K562 (cell line): ENCODE data around the gene ALG12. TPM values are rescaled to one million over a fixed set of nuclear protein-coding genes. Genes with fewer than 3 reads are reported as not detected.
A peak's percentile ranks its signal among the peaks of the same experiment; 100 is the strongest.

Source experiments
- ARID1B ChIP-seq: fragments of 450-650 bp; IDR thresholded peaks from 2 replicates; pipeline ENCODE4 v1.6.1; 2016; ENCODE audit warnings: antibody characterized with exemption, mild to moderate bottlenecking, inconsistent platforms
- ATF7 ChIP-seq: fragments of 450-650 bp; IDR thresholded peaks from 2 replicates; pipeline ENCODE4 v1.7.1; 2014; ENCODE audit warnings: mild to moderate bottlenecking, moderate library complexity
- CUX1 ChIP-seq: fragments of 200-800 bp; sonication (Bioruptor generic); IDR thresholded peaks from 2 replicates; pipeline ENCODE4 v1.6.1; 2016; ENCODE audit warnings: missing genetic modification characterization, missing compliant biosample characterization
- DDX20 ChIP-seq: fragments of 450-650 bp; IDR thresholded peaks from 2 replicates; pipeline ENCODE4 v1.6.1; 2016; ENCODE audit warnings: missing genetic modification characterization, low read depth, mild to moderate bottlenecking, missing compliant biosample characterization, moderate library complexity
- DPF2 ChIP-seq: fragments of 450-650 bp; IDR thresholded peaks from 2 replicates; pipeline ENCODE4 v1.6.1; 2016
- GMEB1 ChIP-seq: fragments of 250-450 bp; sonication (Bioruptor Pico); IDR thresholded peaks from 2 replicates; pipeline ENCODE4 v1.4.0; 2020; ENCODE audit warnings: mild to moderate bottlenecking
- HMGXB4 ChIP-seq: sonication (generic); formaldehyde crosslinking; IDR thresholded peaks from 2 replicates; pipeline ENCODE4 v1.8.1; 2023; ENCODE audit warnings: mild to moderate bottlenecking, missing genetic modification reagents
- HNRNPH1 ChIP-seq: fragments of 200-400 bp; formaldehyde crosslinking; optimal IDR thresholded peaks from 2 replicates; pipeline ENCODE3; 2017; ENCODE audit warnings: low read depth, mild to moderate bottlenecking, low read length, moderate library complexity
- NCOR1 ChIP-seq: fragments of 450-650 bp; IDR thresholded peaks from 2 replicates; pipeline ENCODE4 v1.6.1; 2016; ENCODE audit warnings: mild to moderate bottlenecking, moderate library complexity
- NFE2 ChIP-seq: IDR thresholded peaks from 2 replicates; pipeline ENCODE4 v1.6.1; 2014; ENCODE audit warnings: antibody characterized with exemption, low read depth
- RBFOX2 ChIP-seq: fragments of 200-400 bp; formaldehyde crosslinking; IDR thresholded peaks from 2 replicates; pipeline ENCODE4 v1.6.1; 2017; ENCODE audit warnings: low read depth, mild to moderate bottlenecking, low read length, moderate library complexity
- SIN3A ChIP-seq, 2 experiments: fragments of 150-350 bp in 1 of 2; IDR thresholded peaks; 2 replicates each; pipeline ENCODE4 v1.6.1; 2011 to 2016; ENCODE audit warnings: borderline replicate concordance in 2 of 2, low read depth in 2 of 2, low read length in 2 of 2, mild to moderate bottlenecking in 2 of 2, moderate library complexity in 2 of 2; ENCODE audit not compliant: control insufficient read depth in 1 of 2
- U2AF1 ChIP-seq: fragments of 200-400 bp; formaldehyde crosslinking; optimal IDR thresholded peaks from 2 replicates; pipeline ENCODE3; 2017; ENCODE audit warnings: mild to moderate bottlenecking, low read depth, low read length, moderate library complexity
- VEZF1 ChIP-seq: fragments of 200-800 bp; sonication (Bioruptor generic); IDR thresholded peaks from 2 replicates; pipeline ENCODE4 v1.6.1; 2017; ENCODE audit warnings: missing genetic modification characterization, missing compliant biosample characterization
- ZNF444 ChIP-seq: fragments of 250-450 bp; sonication (Bioruptor Pico); IDR thresholded peaks from 2 replicates; pipeline ENCODE4 v1.4.0; 2020; ENCODE audit warnings: mild to moderate bottlenecking, moderate library complexity
- ZNF75A ChIP-seq: fragments of 450-650 bp; formaldehyde crosslinking; IDR thresholded peaks from 2 replicates; pipeline ENCODE4 v1.4.0; 2020; ENCODE audit warnings: mild to moderate bottlenecking
- polyA plus RNA-seq, 8 experiments: library from polyadenylated mRNA; depleted of rRNA in 4 of 8; stranded (reverse) in 5 of 8; unstranded in 3 of 8; fragments of >200 nt; fragmentation: Nextera tagmentation in 2 of 8; fragmentation: Illumina TruSeq in 1 of 8; extraction: Ambion mirVana in 2 of 8; extraction: Trizol in 1 of 8; gene quantifications; 2 replicates each; pipeline versions ENCODE4 v1.2.1 to v1.2.3, GENCODE V29; 2011 to 2014; ENCODE audit warnings: inconsistent platforms in 1 of 8, missing spikeins in 1 of 8
- total RNA-seq, 7 experiments: library from RNA; depleted of rRNA in 6 of 7; stranded (reverse); fragments of >200 nt in 6 of 7; fragmentation: Illumina TruSeq in 2 of 7; extraction: Trizol in 2 of 7; gene quantifications; 2 replicates each; pipeline versions ENCODE4 v1.2.1 to v1.2.3, GENCODE V29; 2011 to 2021; ENCODE audit warnings: low replicate concordance in 1 of 7

ALG12 gene
- total and polyA plus RNA-seq, 9 of the 15 experiments (the other 6 are each of a cell fraction or from before 2014, with no cell fraction given) = 0.20 to 8.5 (median 3.4) TPM

GRCh38 chr22:49962012-49962750 is 43.9 kb upstream of the ALG12 start (continued):
- TF ChIP-seq VEZF1 (CRISPR knock-in tag) = peak; percentile 97
- no peak for TF ChIP-seq HMGXB4
- TF ChIP-seq ZNF75A (CRISPR knock-in tag) = no peak
- TF ChIP-seq DDX20 (tag) = no peak
- no peak for TF ChIP-seq ZNF444 (CRISPR knock-in tag)
- TF ChIP-seq ARID1B = 0 out of 2 replicates have a peak, but pooled peaks have one; percentile 13
- TF ChIP-seq ATF7 = 0 out of 2 replicates have a peak, but pooled peaks have one; percentile 32
- peak; percentile 4; the same call in 1 of the 2 replicates for TF ChIP-seq RBFOX2
- TF ChIP-seq U2AF1 = no peak
- peak; percentile 17 to 62; a peak in 2 of 4 replicates for TF ChIP-seq SIN3A (IDR thresholded peaks at IDR 0.05; ENCODE audit: borderline replicate concordance in 2 of 2, control insufficient read depth in 1 of 2, low read depth in 2 of 2, low read length in 2 of 2)
- no peak for TF ChIP-seq CUX1 (CRISPR knock-in tag)
- TF ChIP-seq HNRNPH1 = no peak
- TF ChIP-seq NFE2 = 0 out of 2 replicates have a peak, but pooled peaks have one; percentile 23
- peak; percentile 59 for TF ChIP-seq NCOR1
- TF ChIP-seq DPF2 = 0 out of 2 replicates have a peak, but pooled peaks have one; percentile 26
- TF ChIP-seq GMEB1 (CRISPR knock-in tag) = 0 out of 2 replicates have a peak, but pooled peaks have one; percentile 53
